HepG2 (cell line): ENCODE results near the gene GPR17. TPM values are rescaled to one million over a fixed set of nuclear protein-coding genes. Genes with fewer than 3 reads are reported as not detected.

Experiments used
- ATAC-seq: fragments of 200-7000 bp; cut with Tn5 transposase; 3 replicates; pipeline ENCODE4 v1.9.1; 2020; ENCODE audit warnings: mild to moderate bottlenecking, moderate library complexity
- BruUV-seq: library from RNA; stranded (reverse); fragments of 400-500 nt; replicated peaks from 2 replicates; lab custom pipeline; 2021; lab: Mats Ljungman, UMichigan
- CTCF ChIA-PET: fragments of 300-600 bp; formaldehyde crosslinking; extraction: SDS; loops from one replicate; lab custom pipeline; 2021; ENCODE audit warnings: low total read pairs, inconsistent platforms, low intra/inter-chr PET ratio; lab: Yijun Ruan, JAX
- POLR2A ChIA-PET: fragments of 350-600 bp; sonication (Branson Sonifier 250); formaldehyde crosslinking; loops from one replicate; lab custom pipeline; 2020; ENCODE audit warnings: antibody characterized with exemption, inconsistent platforms; lab: Yijun Ruan, JAX
- DNase-seq: peaks from one replicate; pipeline ENCODE4 v3.0.0-alpha.2; 2015; ENCODE audit warnings: low spot score
- FAIRE-seq: peaks from 3 replicates; lab custom pipeline; 2011; peaks lifted over from hg19 to GRCh38; lab: Jason Lieb, UNC
- H2AFZ ChIP-seq: one replicate; pipeline ENCODE4 v1.6.1; 2011; ENCODE audit warnings: low read length, inconsistent platforms
- H3K27ac ChIP-seq: fragments of 300-600 bp; 3 replicates; pipeline ENCODE4 v1.8.0; 2011; ENCODE audit warnings: mixed run types, mild to moderate bottlenecking, mixed read lengths, low read length, inconsistent platforms; ENCODE audit not compliant: insufficient read depth; ENCODE audit errors: extremely low read length
- H3K27me3 ChIP-seq, 2 experiments: fragments of 200-600 bp in 1 of 2; 2 replicates in 1 of 2; 3 replicates in 1 of 2; pipeline versions ENCODE4 v1.6.0 to v1.8.0; 2011; ENCODE audit warnings: low read length in 2 of 2, mild to moderate bottlenecking in 2 of 2, moderate library complexity in 2 of 2, inconsistent platforms in 1 of 2; ENCODE audit not compliant: insufficient read depth in 2 of 2, control insufficient read depth in 1 of 2
- H3K36me3 ChIP-seq, 2 experiments: fragments of 200-600 bp in 1 of 2; replicated peaks in 1 of 2; 2 replicates in 1 of 2; 3 replicates in 1 of 2; pipeline versions ENCODE4 v1.5.1 to v1.8.0; 2011; ENCODE audit warnings: low read length in 2 of 2, inconsistent platforms in 1 of 2; ENCODE audit not compliant: insufficient read depth in 2 of 2, control insufficient read depth in 1 of 2
- H3K4me1 ChIP-seq: 2 replicates; pipeline ENCODE4 v1.5.1; 2012; ENCODE audit warnings: low read length, inconsistent platforms; ENCODE audit not compliant: insufficient read depth
- H3K4me2 ChIP-seq: 2 replicates; pipeline ENCODE4 v1.6.0; 2011; ENCODE audit warnings: low read depth, low read length, inconsistent platforms
- H3K4me3 ChIP-seq, 3 experiments: fragments of 200-600 bp in 1 of 3; sonication (generic), shearing (Covaris generic) in 1 of 3; replicated peaks in 1 of 3; 2 replicates each; pipeline ENCODE4 v1.5.1; 2011 to 2016; ENCODE audit warnings: low read length in 3 of 3, inconsistent platforms in 2 of 3, low read depth in 2 of 3, mild to moderate bottlenecking in 2 of 3, control low read depth in 1 of 3, mixed read lengths in 1 of 3; ENCODE audit not compliant: insufficient read depth in 1 of 3
- H3K79me2 ChIP-seq: one replicate; pipeline ENCODE4 v1.6.1; 2011; ENCODE audit warnings: low read length, inconsistent platforms; ENCODE audit not compliant: insufficient read depth
- H3K9ac ChIP-seq: 2 replicates; pipeline ENCODE4 v1.6.0; 2011; ENCODE audit warnings: mild to moderate bottlenecking, low read depth, low read length, inconsistent platforms; ENCODE audit not compliant: insufficient read depth
- H3K9me3 ChIP-seq: 2 replicates; pipeline ENCODE4 v1.5.1; 2012; ENCODE audit warnings: mild to moderate bottlenecking, low read length
- H4K20me1 ChIP-seq: 2 replicates; pipeline ENCODE4 v1.6.0; 2011; ENCODE audit warnings: inconsistent platforms, mild to moderate bottlenecking, low read length, moderate library complexity; ENCODE audit not compliant: insufficient read depth
- ATAD3A ChIP-seq: sonication (generic); formaldehyde crosslinking; IDR thresholded peaks from 2 replicates; pipeline ENCODE4 v1.4.0; 2020; ENCODE audit warnings: missing genetic modification reagents
- CCAR2 ChIP-seq: fragments of 200-400 bp; formaldehyde crosslinking; optimal IDR thresholded peaks from 2 replicates; pipeline ENCODE3; 2018; ENCODE audit warnings: low read depth, mild to moderate bottlenecking, low read length, moderate library complexity
- CTCF ChIP-seq: sonication (generic); formaldehyde crosslinking; IDR thresholded peaks from 2 replicates; pipeline ENCODE4 v1.5.0; 2020; ENCODE audit warnings: mild to moderate bottlenecking, missing genetic modification reagents, moderate library complexity
- EZH2 ChIP-seq: conservative IDR thresholded peaks from 2 replicates; pipeline ENCODE4 v1.6.1; 2012; ENCODE audit warnings: mild to moderate bottlenecking, low read depth, low read length, moderate library complexity
- ZNF513 ChIP-seq: sonication (generic); formaldehyde crosslinking; conservative IDR thresholded peaks from 2 replicates; pipeline ENCODE4 v1.5.0; 2020; ENCODE audit warnings: missing genetic modification reagents
- WGBS: methylation state at CpG from one replicate; pipeline ENCODE4 v1.1.6; 2017; ENCODE audit warnings: low lambda C conversion rate; 5-methylcytosine and 5-hydroxymethylcytosine counted together
- in situ Hi-C: cut with HindIII; loops from 2 replicates; pipeline ENCODE4 v1.10.0; 2017; ENCODE audit warnings: low pct_unique_long_range_greater_than_20kb; ENCODE audit not compliant: extremely low pct_ligation_motif_present
- intact Hi-C: fragments of 100-400 bp; cut with micrococcal nuclease; formaldehyde crosslinking; loops from one replicate; pipeline ENCODE4 v1.10.0; 2022; ENCODE audit not compliant: unreplicated experiment
- polyA plus RNA-seq, 8 experiments: library from polyadenylated mRNA; depleted of rRNA in 3 of 8; stranded (reverse) in 7 of 8; unstranded in 1 of 8; fragments of >200 nt; fragmentation: Illumina TruSeq in 4 of 8; extraction: Trizol in 4 of 8; gene quantifications; 2 replicates each; pipeline versions ENCODE4 v1.2.1 to v1.2.3, GENCODE V29; 2011 to 2016; ENCODE audit warnings: low read depth in 4 of 8, missing spikeins in 1 of 8, mixed read lengths in 1 of 8; ENCODE audit not compliant: insufficient read depth in 1 of 8
- total RNA-seq, 5 experiments: library from RNA; depleted of rRNA; stranded (reverse); fragments of >200 nt; fragmentation: Illumina TruSeq; extraction: Trizol; gene quantifications; 2 replicates each; pipeline ENCODE4 v1.2.3, GENCODE V29; 2016; ENCODE audit warnings: low read depth in 1 of 5

The GPR17 gene
- total and polyA plus RNA-seq, 2 of the 13 experiments (the other 11 are each of a cell fraction or from before 2014, with no cell fraction given), result not detected

- ATAC-seq (peak; percentile 8; the same call in 1 of the 3 replicates), DNase-seq (no peak), FAIRE-seq (no peak)
- Histone ChIP-seq H3K79me2 (no peaks in the 10 kb centered on the region), H3K27me3 (peaks cover 32 to 92% of the 10 kb centered on the region in 2 experiments), H3K9ac (no peak overlapping the region), H2AFZ (no peak overlapping the region), H3K4me2 (no peak overlapping the region), H3K4me1 (no peaks in the 10 kb centered on the region), H3K4me3 (no peak overlapping the region), H3K36me3 (no peaks in the 10 kb centered on the region), H3K9me3 (no peaks in the 10 kb centered on the region), H4K20me1 (no peaks in the 10 kb centered on the region), H3K27ac (no peak overlapping the region)
- in situ Hi-C loops, result no loop called here
- ChIA-PET POLR2A (no interaction called here), CTCF (no interaction called here)
- no TSS peak for BruUV-seq
- TF ChIP-seq ZNF513 (no peak), CCAR2 (no peak), ATAD3A (CRISPR knock-in tag) (no peak), EZH2 (peak; percentile 51; the same call in 1 of the 2 replicates), CTCF (CRISPR knock-in tag) (peak; percentile 4; the same call in 1 of the 2 replicates)
- 24% methylated on average over 27 of the region's 28 CpGs for WGBS
- intact Hi-C loops, result no loop called here
Observed at GRCh38 chr2:127626917-127627739, 18.8 kb upstream of the GPR17 start.
